Cardiac septum (tissue), 1 donor: ENCODE results near the gene EGFLAM. TPM values are rescaled to one million over a fixed set of nuclear protein-coding genes. Genes with fewer than 3 reads are reported as not detected.
"Not testable (repeated sequence)": the region's sequence is repeated elsewhere in the genome, so short reads cannot be mapped to it uniquely, and the experiment has no call there.

ENCODE experiments used
- DNase-seq: peaks from one replicate; pipeline ENCODE4 v3.0.0-alpha.2; 2020; ENCODE audit warnings: low spot score
- intact Hi-C: fragments of 100-400 bp; cut with DNase I; formaldehyde crosslinking; loops from one replicate; pipeline ENCODE4 v1.14.0; 2022
- total RNA-seq: library from RNA; stranded (reverse); fragmentation: NEBNext Ultra II Directional; extraction: Animal tissue kit (Norgen Biotek cat#: 25700); gene quantifications from one replicate; pipeline ENCODE4 v1.2.1, GENCODE V29; 2021
- donor health status: DM: no; HTN: no; CAD: no.

EGFLAM gene
- total RNA-seq, 1 donor from 2014 or later = 6.3 TPM

DNA sequence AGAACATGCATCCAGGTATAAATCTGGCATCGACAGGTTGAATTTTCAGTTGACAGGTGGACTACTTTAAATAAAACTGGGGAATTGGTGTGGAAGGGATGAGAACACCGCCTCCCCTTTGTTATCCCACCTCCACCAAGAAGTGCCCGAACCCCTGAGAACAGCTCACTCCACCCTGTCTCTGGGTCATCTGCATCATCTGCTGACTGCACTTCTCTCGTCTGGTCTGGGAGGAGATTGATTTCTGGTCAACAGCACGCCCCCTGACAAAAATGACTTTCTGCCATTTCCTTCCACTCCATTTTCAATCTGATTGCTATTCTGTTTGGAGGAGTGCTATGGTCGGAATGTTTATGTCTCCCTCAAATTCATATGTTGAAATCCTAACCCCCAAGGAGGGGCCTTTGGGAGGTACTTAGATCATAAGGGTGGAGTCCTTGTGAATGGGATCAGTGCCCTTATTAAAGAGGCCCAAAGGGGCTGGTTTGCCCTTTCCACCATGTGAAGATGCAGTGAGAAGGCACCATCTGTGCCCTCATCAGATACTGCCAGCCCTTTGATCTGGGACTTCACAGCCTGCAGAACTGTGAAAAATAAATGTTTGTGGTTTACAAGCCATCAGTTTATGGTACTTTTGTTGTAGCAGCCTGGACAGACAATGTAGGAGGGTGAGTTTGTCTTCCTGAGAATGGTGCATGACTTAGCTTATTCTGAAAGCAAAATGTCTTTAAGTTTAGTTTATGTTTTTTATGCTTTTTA, 145.7 kb downstream of the EGFLAM start:
- DNase-seq = no peak
- intact Hi-C loops = no loop called here

DNA sequence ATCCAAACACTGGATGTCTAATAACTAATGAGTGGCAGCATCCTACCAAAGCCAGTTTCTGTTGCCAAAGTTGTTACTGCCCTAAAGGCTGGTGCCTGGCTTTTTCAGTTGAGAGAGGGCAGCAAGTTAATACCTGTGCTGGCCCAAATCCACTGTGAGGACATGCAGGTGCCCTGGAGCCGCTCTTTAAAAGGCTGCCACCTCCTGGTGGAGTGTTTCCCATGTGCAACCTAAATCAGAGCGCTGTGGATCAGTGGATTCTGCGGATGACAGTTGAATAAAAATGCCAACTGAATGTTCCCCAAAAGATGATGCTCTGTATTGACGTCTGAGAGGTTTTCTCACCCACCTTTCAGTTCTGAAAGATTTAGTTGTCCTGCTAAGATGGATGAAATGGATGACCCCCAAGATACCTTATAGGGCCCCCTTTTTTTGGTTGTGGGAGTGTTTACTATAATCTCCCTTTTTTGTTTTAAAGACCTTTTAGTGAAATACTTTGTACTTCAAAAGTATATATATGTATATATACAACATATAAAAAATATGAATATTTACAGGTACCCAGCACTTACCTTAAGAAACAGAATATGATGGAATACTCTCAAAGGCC, 146.4 kb downstream of the EGFLAM start:
- intact Hi-C loops = no loop called here
- DNase-seq = no peak

DNA sequence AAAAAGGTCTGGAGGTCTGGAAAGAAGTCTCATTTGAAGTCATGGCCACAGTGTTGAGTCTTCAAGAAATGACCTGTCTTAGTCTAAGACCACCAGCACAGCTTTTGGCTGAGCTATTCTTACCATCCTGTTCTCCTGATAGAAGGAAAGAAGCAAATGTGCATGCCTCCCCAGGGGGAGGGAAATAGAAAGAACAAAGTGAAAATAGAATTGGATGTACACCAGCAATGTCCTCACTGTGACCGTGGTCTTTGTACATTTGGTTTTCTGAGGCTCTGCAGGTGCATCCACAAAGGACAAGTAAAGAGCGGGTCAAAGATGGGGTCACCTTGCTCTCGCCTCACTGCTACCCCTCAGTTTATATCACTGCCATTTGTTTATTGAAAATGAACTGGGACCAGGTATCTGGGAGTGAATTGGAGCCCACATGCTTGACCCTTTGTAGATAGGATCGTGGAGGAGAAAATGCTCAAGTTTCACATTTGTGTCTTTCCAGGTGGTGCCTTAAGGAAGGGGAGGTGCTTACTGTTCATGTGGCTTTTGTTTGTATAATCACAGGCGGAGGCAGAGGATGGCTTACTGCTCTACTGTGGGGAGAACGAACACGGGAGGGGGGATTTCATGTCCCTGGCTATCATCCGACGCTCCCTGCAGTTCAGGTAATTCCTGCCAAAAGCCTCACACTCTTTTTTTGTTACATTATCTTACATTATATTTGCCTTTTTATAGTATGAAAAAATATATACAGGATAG, 150.3 kb downstream of the EGFLAM start:
- no peak for DNase-seq
- intact Hi-C loops = no loop called here

DNA sequence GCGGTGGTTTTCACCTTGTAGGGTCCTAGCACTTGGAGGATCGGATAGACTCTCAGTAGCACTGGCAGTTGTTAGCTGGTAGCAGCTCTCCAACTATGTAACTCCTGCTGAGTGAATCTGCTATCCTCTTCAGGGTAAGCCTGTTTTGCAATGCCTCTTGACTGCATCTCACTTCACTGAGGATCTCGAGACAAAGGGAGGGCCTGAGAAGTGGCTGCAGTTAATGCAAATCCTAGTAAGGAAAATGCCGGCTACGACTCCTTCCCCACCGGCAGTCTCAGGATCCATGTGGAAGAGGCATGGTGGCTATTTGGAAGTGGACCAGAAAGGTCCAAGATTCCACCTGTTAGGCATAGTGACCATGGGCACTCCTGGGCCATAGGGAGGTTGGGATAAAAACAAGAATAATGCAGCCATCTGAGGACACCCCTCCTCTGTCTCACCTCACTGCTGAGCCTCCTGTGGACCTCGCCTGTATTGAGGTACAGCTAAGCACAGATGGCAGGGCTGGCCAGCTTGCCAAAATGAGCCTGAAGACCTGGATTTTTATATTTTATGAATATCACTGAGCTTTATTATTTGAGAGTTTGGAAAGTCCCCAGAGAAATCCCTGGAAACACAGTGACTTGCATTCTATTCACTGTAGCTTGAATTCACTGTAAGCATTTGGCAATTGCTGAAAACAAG, 152.1 kb downstream of the EGFLAM start:
- intact Hi-C loops = no loop called here
- DNase-seq = no peak

DNA sequence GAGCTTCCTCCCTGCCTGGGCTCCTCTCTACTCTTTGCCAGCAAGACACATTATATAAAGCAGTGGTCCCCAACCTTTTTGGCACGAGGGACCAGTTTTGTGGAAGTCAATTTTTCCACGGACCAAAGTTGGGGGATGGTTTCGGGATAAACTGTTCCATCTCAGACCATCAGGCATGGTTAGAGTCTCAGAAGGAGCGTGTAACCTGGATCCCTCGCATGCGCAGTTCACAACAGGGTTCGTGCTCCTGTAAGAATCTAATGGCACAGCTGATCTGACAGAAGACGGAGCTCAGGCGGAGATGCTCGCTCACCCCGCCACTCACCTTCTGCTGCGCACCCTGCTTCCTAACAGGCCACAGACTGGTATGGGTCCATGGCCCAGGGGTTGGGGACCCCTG, 155.3 kb downstream of the EGFLAM start:
- intact Hi-C loops = no loop called here
- DNase-seq = no peak

DNA sequence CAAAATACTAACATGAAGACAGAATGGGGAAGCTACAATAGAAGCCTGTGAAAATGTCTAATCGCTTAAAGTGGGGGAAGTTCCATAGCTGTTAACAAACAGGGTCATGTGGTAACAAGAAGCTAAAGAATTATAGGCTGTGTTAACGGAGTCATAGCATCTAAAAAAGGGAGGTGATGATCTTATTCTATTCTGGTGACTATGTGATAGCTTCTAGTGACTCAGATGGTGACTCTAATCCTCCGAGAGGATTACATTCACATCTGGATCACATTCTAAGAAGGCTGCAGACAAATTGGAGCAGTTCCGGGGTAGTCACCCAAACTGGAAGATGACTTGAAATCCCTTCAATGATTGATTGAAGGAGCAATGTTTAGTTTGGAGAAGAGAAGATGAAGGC, 156.0 kb downstream of the EGFLAM start:
- intact Hi-C loops = no loop called here
- no peak for DNase-seq

DNA sequence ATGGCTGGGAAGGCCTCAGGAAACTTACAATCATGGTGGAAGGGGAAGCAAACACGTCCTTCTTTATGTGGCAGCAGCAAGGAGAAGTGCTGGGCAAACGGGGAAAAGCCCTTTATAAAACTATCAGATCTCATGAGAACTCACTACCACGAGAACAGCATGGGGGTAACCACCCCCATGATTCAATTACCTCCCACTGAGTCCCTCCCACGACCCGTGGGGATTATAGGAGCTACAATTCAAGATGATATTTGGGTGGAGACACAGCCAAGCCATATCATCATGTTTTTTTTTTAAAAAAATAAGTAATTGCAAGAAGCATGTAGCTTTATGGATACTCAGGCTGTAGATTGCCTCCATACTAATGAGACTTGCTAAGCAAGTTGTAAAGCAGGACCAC, 157.4 kb downstream of the EGFLAM start:
- DNase-seq, intact Hi-C loops: not testable (repeated sequence)

DNA sequence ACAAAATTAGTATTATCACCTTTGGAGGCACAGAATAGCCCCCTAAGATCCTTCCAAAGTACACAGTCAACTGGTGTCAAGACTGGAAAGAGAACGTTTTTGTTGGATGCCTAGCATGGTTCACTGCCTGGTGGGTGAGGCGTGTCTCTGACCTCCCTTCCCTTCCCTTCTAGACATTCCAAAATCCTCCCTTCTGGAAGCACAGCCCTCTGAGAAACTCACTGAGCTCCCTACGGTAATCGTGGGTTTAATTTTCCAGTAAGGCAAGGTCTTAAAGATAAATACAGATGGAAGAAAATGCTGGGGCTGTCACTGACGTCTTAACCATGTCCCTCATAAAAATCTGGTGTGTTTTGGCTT, 159.3 kb downstream of the EGFLAM start:
- no peak for DNase-seq
- intact Hi-C loops = no loop called here

DNA sequence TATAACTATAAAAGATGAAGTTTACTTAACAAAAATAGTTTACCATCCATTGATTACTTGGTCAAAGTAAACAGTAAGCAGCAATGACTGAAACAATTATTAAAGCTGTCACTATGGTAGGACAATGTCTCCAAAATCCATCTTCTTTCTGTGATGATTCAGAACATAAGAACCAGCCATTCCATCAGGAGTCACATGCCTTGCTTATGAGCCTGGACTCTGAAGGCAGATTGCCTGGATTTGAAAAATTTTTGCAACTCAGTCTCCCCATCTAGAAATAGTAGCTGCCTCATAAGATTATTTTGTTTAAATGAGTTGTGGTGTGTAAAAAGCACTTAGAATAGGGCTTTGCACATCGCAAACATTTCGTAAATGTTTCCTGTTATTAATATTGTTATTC, 161.9 kb downstream of the EGFLAM start:
- DNase-seq = no peak
- intact Hi-C loops = loop anchor here (5.0 kb wide), 1 partner anchor 387 kb away; no protein-coding TSS in a partner anchor

DNA sequence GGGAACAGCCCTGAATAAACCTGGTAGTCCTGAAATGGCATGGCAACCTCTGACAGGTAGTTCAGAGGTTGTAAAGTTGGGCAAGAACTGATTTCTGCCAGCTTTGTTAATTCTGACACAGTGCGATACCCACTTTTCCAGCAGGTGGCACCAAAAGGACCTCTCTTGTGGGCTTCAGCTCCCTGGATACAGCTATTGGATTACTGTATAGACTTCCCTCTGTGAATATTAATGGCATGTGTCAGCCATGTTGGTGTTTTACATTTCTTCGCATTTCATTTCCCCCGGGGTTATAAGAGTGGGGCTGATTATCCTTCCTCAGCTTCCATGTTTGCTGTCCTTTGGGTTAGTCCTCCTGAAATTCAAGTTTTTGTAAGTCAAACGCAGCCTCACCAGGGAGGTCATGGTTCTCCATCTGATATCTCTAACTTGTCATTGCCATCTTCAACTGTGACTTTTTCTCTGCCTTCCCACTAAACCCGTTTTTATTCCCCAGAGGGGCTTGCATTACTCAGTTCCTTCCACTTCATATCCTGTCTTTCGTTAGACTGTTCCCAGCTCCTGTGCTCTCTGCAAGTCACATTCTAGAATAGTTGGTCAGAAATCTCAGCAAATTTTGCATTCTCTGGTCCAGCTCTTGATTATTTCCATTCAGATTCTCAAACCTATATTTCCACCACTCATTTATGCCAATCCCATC, 162.5 kb downstream of the EGFLAM start:
- DNase-seq = no peak
- intact Hi-C loops = loop anchor here (5.0 kb wide), 1 partner anchor 386 kb away; no protein-coding TSS in a partner anchor

DNA sequence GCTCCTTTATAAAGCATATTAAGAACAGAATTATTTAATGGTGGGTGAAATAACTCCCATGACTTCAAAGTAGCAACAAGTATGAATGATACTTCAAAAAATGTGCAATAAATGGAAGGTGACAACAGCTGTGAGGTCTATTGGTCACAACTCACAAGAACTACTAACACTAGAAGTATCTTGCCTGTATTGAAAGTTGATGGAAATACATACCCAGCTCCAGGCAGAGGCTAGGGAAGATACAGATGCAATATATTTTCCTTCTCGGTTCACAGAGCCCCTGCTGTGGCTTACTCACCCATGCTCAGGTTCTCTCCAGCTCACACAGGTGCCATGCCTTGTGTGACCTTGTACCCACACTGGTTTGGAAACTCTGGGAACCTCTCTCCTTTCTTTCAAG, 164.3 kb downstream of the EGFLAM start:
- intact Hi-C loops = loop anchor here (5.0 kb wide), 1 partner anchor 385 kb away; no protein-coding TSS in a partner anchor
- DNase-seq = no peak

DNA sequence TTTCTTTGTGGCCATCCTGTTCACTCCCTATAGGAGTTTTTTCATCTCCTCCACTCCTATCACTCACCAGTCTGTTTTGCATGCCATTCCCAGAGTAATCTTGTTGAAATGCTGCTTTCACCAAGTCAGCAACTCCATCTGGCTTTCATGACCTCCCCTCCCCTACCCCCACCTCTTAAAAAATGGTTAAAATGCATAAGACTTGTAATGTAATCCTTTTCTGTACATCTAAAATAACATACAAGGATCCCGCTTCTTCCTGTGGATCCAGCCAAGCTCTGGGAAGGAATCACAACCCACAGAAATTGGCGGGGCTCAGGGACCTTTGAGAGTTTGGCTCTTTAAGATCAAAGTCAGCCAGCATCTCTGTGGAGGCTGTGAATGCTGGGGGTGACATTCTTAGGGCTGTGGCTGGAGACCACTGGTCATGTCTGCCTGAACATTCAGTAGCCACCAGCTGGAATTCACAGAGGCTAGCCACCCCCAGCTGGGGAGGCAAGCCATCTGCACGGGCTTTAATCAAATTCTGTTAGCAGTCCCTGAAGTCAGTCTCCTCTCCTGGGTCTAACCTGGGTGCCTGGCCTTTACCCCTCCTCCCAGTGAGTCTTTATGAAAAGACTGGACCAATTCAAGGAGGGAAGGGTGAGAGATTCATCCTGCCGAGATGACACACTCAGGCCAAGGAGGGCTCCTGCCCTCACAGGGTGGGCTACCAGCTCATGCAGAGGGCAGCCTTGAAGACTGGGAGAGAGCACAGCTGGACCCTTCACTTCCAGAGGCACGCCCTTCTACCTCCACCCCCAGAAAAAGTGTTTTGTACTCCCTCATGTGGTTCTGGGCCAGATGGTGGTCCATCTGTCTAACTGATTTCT, 165.2 kb downstream of the EGFLAM start:
- intact Hi-C loops = loop anchor here (5.0 kb wide), 1 partner anchor 384 kb away; no protein-coding TSS in a partner anchor
- no peak for DNase-seq

DNA sequence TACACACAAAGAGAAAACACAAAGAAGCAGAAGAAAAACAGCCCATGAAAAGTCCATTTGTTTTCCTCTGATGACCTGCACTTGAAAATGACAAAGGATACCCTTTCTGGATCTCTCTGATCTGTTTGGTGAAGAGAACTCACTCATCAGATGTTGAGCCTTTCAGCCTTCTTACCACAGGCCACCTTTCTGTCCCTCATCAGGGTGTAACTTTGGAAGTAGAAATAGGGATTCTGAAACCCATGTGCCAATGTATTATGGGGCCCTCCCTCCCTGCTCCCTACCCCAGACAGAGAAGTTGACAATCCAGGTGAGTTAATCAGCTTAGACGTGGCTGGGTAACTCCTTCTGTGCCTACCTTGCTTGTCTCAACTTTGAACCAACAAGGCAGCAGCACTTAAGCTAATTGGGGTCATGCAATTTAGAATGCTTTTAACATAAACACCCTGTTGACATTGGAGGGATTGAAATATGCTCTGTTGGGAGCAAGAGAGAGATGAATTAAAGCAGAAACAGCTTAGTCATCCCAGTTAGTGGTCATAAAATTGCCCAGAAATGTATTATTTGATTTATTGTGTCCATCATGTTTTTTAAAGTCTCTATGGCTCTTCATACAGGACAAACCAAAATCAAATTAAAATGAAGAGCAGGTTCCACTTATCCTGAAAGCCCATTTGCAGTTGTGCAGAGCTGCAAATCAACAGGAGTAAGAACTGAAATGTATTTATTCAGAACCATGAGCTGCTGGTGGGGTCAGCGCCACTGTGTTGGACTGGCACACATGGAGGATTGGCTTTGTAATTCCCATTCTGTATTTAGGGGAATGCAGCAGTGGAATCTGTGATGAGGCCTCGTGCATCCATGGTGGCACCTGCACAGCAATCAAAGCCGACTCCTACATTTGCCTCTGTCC, 166.0 kb downstream of the EGFLAM start:
- DNase-seq = no peak
- intact Hi-C loops = loop anchor here (5.0 kb wide), 1 partner anchor 383 kb away; no protein-coding TSS in a partner anchor

DNA sequence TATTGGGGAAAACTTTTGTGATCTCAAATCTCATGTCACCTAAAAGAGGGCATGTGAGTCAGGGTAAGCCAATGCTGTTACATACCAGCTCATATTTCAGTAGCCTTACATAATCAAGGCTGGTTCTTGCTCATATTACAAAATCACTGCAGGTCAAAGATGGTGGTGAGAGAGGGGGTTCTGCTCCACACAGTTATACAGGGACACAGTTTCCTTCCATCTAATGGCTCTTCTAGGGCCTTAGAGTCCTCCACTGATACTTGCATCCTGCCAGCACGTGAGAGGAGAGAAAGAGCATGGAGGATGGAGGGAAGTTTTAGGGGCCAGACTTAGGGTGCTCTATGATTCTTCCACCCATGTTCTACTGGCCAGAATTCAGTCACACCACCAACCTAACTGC, 168.1 kb downstream of the EGFLAM start:
- DNase-seq = peak; percentile 7
- intact Hi-C loops = no loop called here

DNA sequence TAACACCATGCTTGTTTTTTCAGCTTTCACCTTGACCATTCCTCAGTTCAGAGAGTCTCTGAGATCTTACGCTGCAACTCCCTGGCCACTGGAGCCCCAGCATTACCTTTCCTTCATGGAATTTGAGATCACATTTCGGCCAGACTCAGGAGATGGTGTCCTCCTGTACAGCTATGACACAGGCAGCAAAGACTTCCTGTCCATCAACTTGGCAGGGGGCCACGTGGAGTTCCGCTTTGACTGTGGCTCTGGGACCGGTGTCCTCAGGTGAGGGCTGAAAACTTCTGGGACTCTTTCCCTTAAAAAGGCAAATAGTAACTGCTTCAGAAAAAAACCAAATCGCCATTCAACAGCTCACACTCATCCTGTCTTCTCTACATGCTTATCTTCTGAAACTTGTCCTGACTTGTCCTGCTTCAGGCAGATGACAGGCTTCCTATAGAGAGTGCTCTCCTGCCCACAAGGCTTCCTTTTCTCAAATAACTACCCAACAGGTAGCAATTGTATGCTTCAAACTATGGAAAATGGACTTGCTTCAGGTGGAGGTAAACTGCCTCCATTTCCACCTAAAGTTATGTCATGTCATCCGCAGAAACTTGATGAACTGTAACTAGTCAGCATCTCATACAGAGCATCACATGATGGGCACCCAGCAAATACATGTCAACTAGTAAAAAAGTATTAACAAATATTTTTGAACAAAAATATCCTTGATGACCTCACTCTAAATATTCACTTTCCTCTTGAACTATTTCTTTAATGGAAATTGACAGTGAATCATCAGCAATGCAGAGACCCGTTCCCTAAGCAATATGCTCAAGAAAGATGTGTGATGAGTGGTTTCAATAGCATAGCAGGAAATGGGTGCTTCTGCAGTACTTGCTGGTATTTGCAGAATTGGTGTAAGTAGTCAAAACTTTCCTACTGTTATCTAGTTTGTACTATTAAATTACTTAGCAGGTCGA, 168.9 kb downstream of the EGFLAM start:
- intact Hi-C loops = no loop called here
- peak; percentile 69 for DNase-seq

DNA sequence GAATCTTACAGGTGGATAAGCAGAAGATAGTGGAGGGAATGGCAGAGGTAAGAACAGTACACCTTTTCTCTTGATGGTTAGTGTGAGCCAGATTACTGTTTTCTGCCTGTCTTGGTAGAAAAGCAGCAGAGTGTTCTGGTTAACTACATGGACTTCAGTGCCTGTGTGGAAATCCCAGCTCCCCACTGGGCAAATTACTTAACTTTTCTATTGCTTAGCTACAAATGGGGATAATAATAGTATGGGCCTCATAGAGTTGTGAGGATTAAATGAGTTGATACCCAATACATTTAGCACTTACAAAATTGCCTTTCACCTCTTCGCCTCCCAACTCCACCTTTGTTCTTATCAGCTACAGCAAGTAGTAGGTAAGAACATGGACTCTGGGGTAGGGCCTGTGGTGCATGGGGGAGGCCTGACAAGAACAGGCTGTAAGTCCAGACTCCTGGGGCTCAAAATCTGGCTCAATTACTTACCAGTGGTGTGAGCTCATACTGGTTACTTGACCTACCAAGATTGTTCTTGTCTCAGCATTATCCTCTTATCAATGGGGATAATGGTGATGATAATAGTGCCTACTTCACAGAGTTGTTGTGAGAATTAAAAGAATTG, 173.0 kb downstream of the EGFLAM start:
- intact Hi-C loops = loop anchor here (5.0 kb wide), 1 partner anchor 49 kb away; no protein-coding TSS in a partner anchor
- DNase-seq = peak; percentile 19
